Sigmoid colon (tissue), 7 donors: ENCODE measurements around the gene ANKHD1. TPM values are rescaled to one million over a fixed set of nuclear protein-coding genes. Genes with fewer than 3 reads are reported as not detected.
A peak's percentile ranks its signal among the peaks of the same experiment; 100 is the strongest.

Source experiments
- DNase-seq: peaks from one replicate; pipeline ENCODE4 v3.0.0-alpha.2; 2019
- H3K27ac ChIP-seq, 4 donors: fragments of 200-600 bp; sonication (generic); one replicate each; pipeline ENCODE4 v1.5.1; 2016 to 2019; ENCODE audit warnings: mild to moderate bottlenecking in 1 of 4
- H3K27me3 ChIP-seq, 3 donors: fragments of 200-600 bp; sonication (generic); one replicate each; pipeline ENCODE4 v1.5.1; 2019; ENCODE audit warnings: mild to moderate bottlenecking in 1 of 3
- H3K36me3 ChIP-seq, 4 donors: fragments of 200-600 bp; sonication (generic); one replicate each; pipeline ENCODE4 v1.5.1; 2016 to 2019
- H3K4me1 ChIP-seq, 4 donors: fragments of 200-600 bp; sonication (generic); one replicate each; pipeline ENCODE4 v1.5.1; 2017 to 2019
- H3K4me3 ChIP-seq, 4 donors: fragments of 200-600 bp; sonication (generic); one replicate each; pipeline ENCODE4 v1.5.1; 2017 to 2019; ENCODE audit warnings: mild to moderate bottlenecking in 2 of 4, moderate library complexity in 1 of 4
- H3K9me3 ChIP-seq, 4 donors: fragments of 200-600 bp in 3 of 4; sonication (generic) in 3 of 4; one replicate each; pipeline versions ENCODE4 v1.5.1 to v1.6.1; 2013 to 2019
- EP300 ChIP-seq, 4 donors: sonication (generic); formaldehyde crosslinking; IDR thresholded peaks; one replicate each; pipeline ENCODE4 v1.6.1; 2017; ENCODE audit warnings: antibody characterized with exemption in 4 of 4
- POLR2A ChIP-seq, 2 donors: fragments of 450-650 bp; IDR thresholded peaks; one replicate each; pipeline ENCODE4 v1.6.1; 2016; ENCODE audit warnings: antibody characterized with exemption in 2 of 2, mild to moderate bottlenecking in 2 of 2, moderate library complexity in 2 of 2
- POLR2AphosphoS5 ChIP-seq, 4 donors: sonication (generic); formaldehyde crosslinking; IDR thresholded peaks; one replicate each; pipeline ENCODE4 v1.6.1; 2017; ENCODE audit warnings: antibody characterized with exemption in 4 of 4
- WGBS, 2 donors: extraction: QIAGEN DNeasy Blood & Tissue Kit; methylation state at CpG; one replicate each; pipeline ENCODE4 v1.1.7; 2013; 5-methylcytosine and 5-hydroxymethylcytosine counted together
- intact Hi-C: fragments of 100-400 bp; cut with DNase I; formaldehyde crosslinking; loops from one replicate; pipeline ENCODE4 v1.15.1; 2023
- polyA plus RNA-seq, 3 donors: library from polyadenylated mRNA; stranded (reverse); fragments of 200-250 nt; gene quantifications; one replicate each; pipeline ENCODE4 v1.2.3, GENCODE V29; 2013
- total RNA-seq, 4 donors: library from RNA; depleted of rRNA; stranded (reverse); fragments of >200 nt; gene quantifications; one replicate each; pipeline ENCODE4 v1.1.0, GENCODE V29; 2016
- TF ChIP-seq, protein P1 (sequence below), 4 experiments: fragments of 450-650 bp in 3 of 4; fragments of 200-600 bp in 1 of 4; IDR thresholded peaks; one replicate each; pipeline ENCODE4 v1.5.1; 2016 to 2019; ENCODE audit warnings: antibody characterized with exemption in 4 of 4, mild to moderate bottlenecking in 3 of 4, moderate library complexity in 2 of 4
- donor health status: healthy with polysubstance abuse.
- donor health status: Bipolar disorder and iron deficiency.
- donor health status: healthy.

The ANKHD1 gene
- total and polyA plus RNA-seq, 7 donors: 25.8 to 109 (median 93.5) TPM

DNA sequence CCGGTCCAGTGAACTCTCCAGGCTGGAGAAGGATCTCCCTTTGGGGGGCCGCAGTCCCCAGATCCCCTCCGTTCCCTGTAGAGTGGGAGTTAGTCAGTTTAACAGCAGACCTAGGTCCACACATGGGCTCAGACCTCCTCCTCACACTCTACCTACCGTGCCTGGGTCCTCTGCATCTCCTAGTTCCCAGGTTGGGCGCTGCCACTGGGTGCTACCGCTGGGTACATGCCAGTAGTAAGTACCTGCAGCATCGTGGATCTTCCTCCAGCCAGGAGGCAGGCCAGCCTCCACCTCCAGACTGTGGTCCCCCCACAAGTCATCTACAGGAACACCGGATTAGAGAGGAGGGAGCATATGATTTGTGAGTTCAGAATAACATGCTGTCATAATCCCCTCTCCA, 162.0 kb downstream of the ANKHD1 start:
- 62 to 79% methylated on average over 8 of the region's 8 CpGs for WGBS, 2 donors
- Histone ChIP-seq H3K27me3 (no peaks in the 10 kb centered on the region), H3K4me1 (peaks cover 0 to 50% (median 43%) of the 10 kb centered on the region in 4 donors), H3K4me3 (peak overlapping the region; percentile 60 to 81 (median 74)), H3K9me3 (no peaks in the 10 kb centered on the region), H3K27ac (peak overlapping the region; percentile 92 to 97 (median 96)), H3K36me3 (peaks cover 5 to 51% (median 18%) of the 10 kb centered on the region in 4 donors)
- TF ChIP-seq EP300 (IDR thresholded peaks at IDR 0.05): no peak
- no peak for TF ChIP-seq POLR2A (IDR thresholded peaks at IDR 0.05)
- TF ChIP-seq POLR2AphosphoS5 (IDR thresholded peaks at IDR 0.05): no peak
- TF ChIP-seq, protein P1, sequence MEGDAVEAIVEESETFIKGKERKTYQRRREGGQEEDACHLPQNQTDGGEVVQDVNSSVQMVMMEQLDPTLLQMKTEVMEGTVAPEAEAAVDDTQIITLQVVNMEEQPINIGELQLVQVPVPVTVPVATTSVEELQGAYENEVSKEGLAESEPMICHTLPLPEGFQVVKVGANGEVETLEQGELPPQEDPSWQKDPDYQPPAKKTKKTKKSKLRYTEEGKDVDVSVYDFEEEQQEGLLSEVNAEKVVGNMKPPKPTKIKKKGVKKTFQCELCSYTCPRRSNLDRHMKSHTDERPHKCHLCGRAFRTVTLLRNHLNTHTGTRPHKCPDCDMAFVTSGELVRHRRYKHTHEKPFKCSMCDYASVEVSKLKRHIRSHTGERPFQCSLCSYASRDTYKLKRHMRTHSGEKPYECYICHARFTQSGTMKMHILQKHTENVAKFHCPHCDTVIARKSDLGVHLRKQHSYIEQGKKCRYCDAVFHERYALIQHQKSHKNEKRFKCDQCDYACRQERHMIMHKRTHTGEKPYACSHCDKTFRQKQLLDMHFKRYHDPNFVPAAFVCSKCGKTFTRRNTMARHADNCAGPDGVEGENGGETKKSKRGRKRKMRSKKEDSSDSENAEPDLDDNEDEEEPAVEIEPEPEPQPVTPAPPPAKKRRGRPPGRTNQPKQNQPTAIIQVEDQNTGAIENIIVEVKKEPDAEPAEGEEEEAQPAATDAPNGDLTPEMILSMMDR (IDR thresholded peaks at IDR 0.05): no peak
- intact Hi-C loops: loop anchor here (2.0 kb wide), 1 partner anchor 15 kb away; no protein-coding TSS in a partner anchor
- no peak for DNase-seq

DNA sequence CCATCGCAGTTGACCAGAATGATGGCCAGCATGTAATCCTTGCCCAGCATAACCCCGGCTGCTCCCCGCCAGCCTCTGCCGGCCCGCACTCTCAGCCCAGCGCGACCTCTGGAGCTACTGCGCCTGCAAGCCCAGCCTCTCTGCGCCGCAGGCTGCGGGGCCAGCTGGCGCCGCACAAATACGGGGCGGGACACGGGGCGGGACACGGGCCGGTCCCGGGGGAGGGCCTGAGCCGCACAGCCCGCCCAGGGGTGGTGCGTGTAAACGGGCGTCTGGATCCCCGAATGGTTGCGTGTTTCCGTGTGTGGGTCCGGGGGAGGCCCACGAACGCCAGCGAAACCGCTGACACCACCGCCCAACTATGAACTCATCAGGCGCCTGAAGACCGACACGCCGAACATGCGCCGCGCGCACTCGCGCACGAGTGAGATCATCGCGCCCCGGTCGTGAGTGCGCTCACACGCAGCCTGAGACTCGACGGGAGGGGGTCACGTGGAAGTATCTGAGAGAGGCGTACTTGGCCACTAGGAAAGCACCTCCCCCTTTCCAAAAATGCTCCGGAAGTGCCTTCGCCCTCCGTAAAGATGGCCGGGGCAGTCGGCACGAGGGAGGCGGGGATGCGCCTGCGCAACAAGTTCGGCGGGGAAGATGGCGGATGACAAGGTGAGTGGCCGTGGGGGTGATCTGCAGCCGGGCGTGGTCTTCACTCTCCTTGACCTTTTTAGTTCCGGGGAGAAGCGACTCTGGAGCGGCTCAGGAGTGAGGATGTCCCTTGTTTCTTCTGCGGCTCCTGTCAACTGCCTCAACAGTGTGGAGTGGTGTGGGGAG, 162.8 kb downstream of the ANKHD1 start, which contains the start of the genes APBB3 and SLC35A4:
APBB3 (minus strand) TSS at position 403 of the 828 bp plus-strand sequence; CDS start at position 50, 353 bp downstream.
SLC35A4 (plus strand) TSS at position 633 of the 828 bp plus-strand sequence. CDS start 2,342 bp downstream, outside the sequence.
- WGBS, 2 donors: 0 to 1% methylated on average over 74 of the region's 74 CpGs
- Histone ChIP-seq H3K36me3 (peaks cover 5 to 47% (median 18%) of the 10 kb centered on the region in 4 donors), H3K27ac (peak within 1 kb of the TSS; percentile 92 to 97 (median 96))

DNA sequence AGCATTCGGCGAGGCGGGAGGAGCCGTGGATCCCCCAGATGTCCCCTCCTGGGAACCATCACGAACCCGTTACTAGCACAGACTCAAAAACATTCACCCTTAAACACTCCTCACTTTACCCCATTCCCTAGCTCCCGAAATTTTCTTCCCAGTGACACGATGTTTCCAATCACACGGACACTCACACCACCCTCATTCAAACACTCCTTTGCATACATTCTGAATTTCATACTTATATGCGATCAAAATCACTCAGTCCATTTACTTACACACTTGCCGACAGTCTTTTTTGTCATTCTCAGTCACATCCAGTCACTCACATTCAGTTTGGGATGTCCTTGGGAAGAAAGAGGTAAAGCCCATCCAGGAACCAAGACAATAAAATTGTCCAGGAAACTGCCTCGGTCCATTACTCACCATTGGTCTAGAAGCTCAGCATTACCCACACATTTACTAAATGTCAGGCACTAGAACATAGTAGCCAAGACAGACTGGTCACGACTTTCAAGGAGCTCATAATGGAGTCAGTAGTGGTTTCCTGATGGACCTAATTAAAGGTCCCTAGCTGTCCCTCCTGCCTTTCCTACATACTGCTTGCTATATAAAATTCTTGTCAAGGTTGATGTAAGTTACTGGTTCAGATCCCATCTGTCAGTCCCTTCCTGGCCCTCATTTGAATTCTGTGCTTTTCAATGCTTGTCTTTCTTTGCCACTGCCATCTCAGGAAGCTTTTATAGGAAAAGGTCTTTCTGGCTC, 163.6 kb downstream of the ANKHD1 start:
- intact Hi-C loops: loop anchor here (2.0 kb wide), 1 partner anchor 74 kb away; the partner anchor contains the start of gene TMCO6
- TF ChIP-seq POLR2A (IDR thresholded peaks at IDR 0.05): no peak
- TF ChIP-seq EP300 (IDR thresholded peaks at IDR 0.05): no peak
- TF ChIP-seq, protein P1 (IDR thresholded peaks at IDR 0.05): no peak
- no peak for TF ChIP-seq POLR2AphosphoS5 (IDR thresholded peaks at IDR 0.05)
- Histone ChIP-seq H3K4me3 (peak overlapping the region; percentile 60 to 81 (median 74)), H3K27ac (peak overlapping the region; percentile 92 to 97 (median 96)), H3K4me1 (peaks cover 0 to 59% (median 48%) of the 10 kb centered on the region in 4 donors), H3K9me3 (no peaks in the 10 kb centered on the region), H3K27me3 (no peaks in the 10 kb centered on the region), H3K36me3 (peaks cover 5 to 46% (median 18%) of the 10 kb centered on the region in 4 donors)
- 2 to 6% methylated on average over 13 of the region's 13 CpGs for WGBS, 2 donors
- no peak for DNase-seq

More for the DNA sequence above, 162.8 kb downstream of the ANKHD1 start, which contains the start of the genes APBB3 and SLC35A4:
- Histone ChIP-seq H3K27me3 (no peaks in the 10 kb centered on the region), H3K9me3 (no peaks in the 10 kb centered on the region), H3K4me1 (peaks cover 0 to 54% (median 46%) of the 10 kb centered on the region in 4 donors), H3K4me3 (peak within 1 kb of the TSS; percentile 60 to 81 (median 74))
- intact Hi-C loops: loop anchor here (2.0 kb wide), 1 partner anchor 74 kb away; the partner anchor contains the start of gene TMCO6
- peak in 2 of 4 donors; percentile 23 to 77 for TF ChIP-seq EP300 (IDR thresholded peaks at IDR 0.05)
- TF ChIP-seq POLR2AphosphoS5 (IDR thresholded peaks at IDR 0.05): peak; percentile 89 to 96 (median 94)
- TF ChIP-seq, protein P1 (IDR thresholded peaks at IDR 0.05): no peak
- peak; percentile 86 to 88 for TF ChIP-seq POLR2A (IDR thresholded peaks at IDR 0.05)
- peak; percentile 99 for DNase-seq

DNA sequence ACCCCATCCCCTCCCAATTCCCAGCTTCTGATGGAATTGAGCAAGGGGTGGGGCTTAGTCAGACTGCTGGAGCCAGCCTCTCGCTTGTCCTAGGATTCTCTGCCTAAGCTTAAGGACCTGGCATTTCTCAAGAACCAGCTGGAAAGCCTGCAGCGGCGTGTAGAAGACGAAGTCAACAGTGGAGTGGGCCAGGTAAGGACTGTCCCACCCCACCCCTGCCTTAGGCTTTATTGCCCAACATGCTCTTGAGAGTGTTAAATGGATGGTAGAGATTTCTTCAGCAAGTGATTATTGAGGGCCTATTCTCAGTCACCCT, 164.1 kb downstream of the ANKHD1 start:
- Histone ChIP-seq H3K27me3 (no peaks in the 10 kb centered on the region), H3K4me3 (peak overlapping the region in 1 of 4 donors; percentile 73), H3K9me3 (no peaks in the 10 kb centered on the region), H3K4me1 (peaks cover 0 to 62% (median 48%) of the 10 kb centered on the region in 4 donors), H3K36me3 (peaks cover 5 to 46% (median 18%) of the 10 kb centered on the region in 4 donors), H3K27ac (peak overlapping the region in 2 of 4 donors; percentile 96 to 97)
- intact Hi-C loops: loop anchor here (2.0 kb wide), 1 partner anchor 73 kb away; the partner anchor contains the start of gene TMCO6
- WGBS, 2 donors: 81 to 82% methylated on average over 4 of the region's 4 CpGs
- DNase-seq: no peak
- TF ChIP-seq, protein P1 (IDR thresholded peaks at IDR 0.05): no peak
- TF ChIP-seq POLR2AphosphoS5 (IDR thresholded peaks at IDR 0.05): no peak
- TF ChIP-seq EP300 (IDR thresholded peaks at IDR 0.05): no peak
- no peak for TF ChIP-seq POLR2A (IDR thresholded peaks at IDR 0.05)
